Skeletal muscle tissue (tissue), 4 donors: Measurements from ENCODE around the gene KRTAP10-1. TPM values are rescaled to one million over a fixed set of nuclear protein-coding genes. Genes with fewer than 3 reads are reported as not detected.

ENCODE experiments used
- H3K27ac ChIP-seq: one replicate; pipeline ENCODE4 v1.7.0; 2013; ENCODE audit warnings: mild to moderate bottlenecking, low read depth, low read length, inconsistent platforms
- H3K27me3 ChIP-seq, 3 donors: one replicate each; pipeline ENCODE4 v1.7.0; 2013; ENCODE audit warnings: low read length in 3 of 3; ENCODE audit not compliant: control insufficient read depth in 3 of 3, insufficient read depth in 3 of 3
- H3K36me3 ChIP-seq, 3 donors: one replicate each; pipeline ENCODE4 v1.7.0; 2013; ENCODE audit warnings: low read length in 3 of 3; ENCODE audit not compliant: control insufficient read depth in 3 of 3, insufficient read depth in 3 of 3
- H3K4me1 ChIP-seq, 3 donors: one replicate each; pipeline ENCODE4 v1.7.0; 2013; ENCODE audit warnings: low read length in 3 of 3, mild to moderate bottlenecking in 3 of 3; ENCODE audit not compliant: control insufficient read depth in 3 of 3, insufficient read depth in 3 of 3
- H3K4me3 ChIP-seq, 3 donors: one replicate each; pipeline ENCODE4 v1.7.0; 2013; ENCODE audit warnings: low read length in 3 of 3
- H3K9ac ChIP-seq, 3 donors: one replicate each; pipeline ENCODE4 v1.7.0; 2013; ENCODE audit warnings: low read length in 3 of 3, mild to moderate bottlenecking in 3 of 3, moderate library complexity in 2 of 3, low read depth in 1 of 3
- H3K9me3 ChIP-seq, 3 donors: one replicate each; pipeline ENCODE4 v1.7.0; 2013; ENCODE audit warnings: low read length in 3 of 3; ENCODE audit not compliant: control insufficient read depth in 3 of 3
- total RNA-seq: library from RNA; depleted of rRNA; stranded (reverse); fragments of >200 nt; gene quantifications from one replicate; pipeline ENCODE4 v1.2.3, GENCODE V29; 2014
- donor health status: Osteomylitis.

Gene KRTAP10-1
- total RNA-seq, 1 donor from 2014 or later: not detected

DNA sequence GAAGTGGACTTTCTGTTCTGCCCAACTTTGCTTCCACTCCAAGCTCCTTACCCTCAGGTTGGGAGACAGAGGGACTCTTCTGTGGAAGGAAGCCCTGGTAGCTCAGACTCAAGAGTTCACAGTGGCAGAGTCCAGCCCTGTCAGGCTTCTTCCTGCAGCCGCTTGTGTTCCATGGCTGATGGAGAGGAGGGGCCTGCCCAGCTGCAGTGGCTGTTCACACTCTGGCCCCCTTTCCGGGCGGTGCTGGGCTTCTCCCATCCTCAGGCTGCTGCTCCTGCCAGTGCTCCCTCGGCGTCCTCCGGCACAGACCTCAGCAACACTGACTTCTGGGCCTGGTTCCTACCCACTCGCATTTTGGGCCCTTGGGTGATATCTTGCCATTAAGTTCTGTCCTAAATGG, 4.0 kb downstream of the KRTAP10-1 start:
- Histone ChIP-seq H3K36me3 (no peaks in the 10 kb centered on the region), H3K9me3 (no peaks in the 10 kb centered on the region), H3K9ac (no peak overlapping the region), H3K4me1 (no peaks in the 10 kb centered on the region), H3K27me3 (peaks cover 29 to 51% (median 49%) of the 10 kb centered on the region in 3 donors), H3K4me3 (no peak overlapping the region), H3K27ac (no peak overlapping the region)

DNA sequence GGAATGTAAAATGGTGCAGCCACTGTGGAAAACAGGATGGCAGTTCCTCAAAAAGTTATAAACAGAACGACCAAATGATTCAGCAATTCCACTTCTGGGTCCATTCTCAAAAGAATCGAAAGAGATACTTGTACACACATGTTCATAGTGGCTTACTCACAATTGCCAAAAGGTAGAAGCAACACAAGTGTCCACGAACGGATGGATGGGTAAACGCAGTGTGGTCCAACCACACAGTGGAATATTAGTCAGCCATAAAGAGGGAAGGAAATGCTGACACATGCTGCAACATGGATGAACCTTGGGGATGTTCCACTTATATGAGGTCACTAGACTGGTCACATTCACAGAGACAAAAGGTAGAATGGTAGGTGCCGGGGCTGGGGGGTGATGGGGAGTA, 5.3 kb downstream of the KRTAP10-1 start:
- H3K36me3 ChIP-seq: no peaks in the 10 kb centered on the region
- no peak overlapping the region for H3K4me3 ChIP-seq
- H3K9ac ChIP-seq: no peak overlapping the region
- H3K27ac ChIP-seq: no peak overlapping the region
- H3K4me1 ChIP-seq: no peaks in the 10 kb centered on the region
- H3K27me3 ChIP-seq: peaks cover 31 to 52% (median 47%) of the 10 kb centered on the region in 3 donors
- H3K9me3 ChIP-seq: no peaks in the 10 kb centered on the region

GRCh38 chr21:44533891-44534627, 5.9 kb downstream of the KRTAP10-1 start:
- no peaks in the 10 kb centered on the region for H3K36me3 ChIP-seq
- no peak overlapping the region for H3K4me3 ChIP-seq
- H3K9me3 ChIP-seq: no peaks in the 10 kb centered on the region
- H3K4me1 ChIP-seq: no peaks in the 10 kb centered on the region
- peaks cover 31 to 46% (median 41%) of the 10 kb centered on the region in 3 donors for H3K27me3 ChIP-seq
- H3K27ac ChIP-seq: no peak overlapping the region
- no peak overlapping the region for H3K9ac ChIP-seq

DNA sequence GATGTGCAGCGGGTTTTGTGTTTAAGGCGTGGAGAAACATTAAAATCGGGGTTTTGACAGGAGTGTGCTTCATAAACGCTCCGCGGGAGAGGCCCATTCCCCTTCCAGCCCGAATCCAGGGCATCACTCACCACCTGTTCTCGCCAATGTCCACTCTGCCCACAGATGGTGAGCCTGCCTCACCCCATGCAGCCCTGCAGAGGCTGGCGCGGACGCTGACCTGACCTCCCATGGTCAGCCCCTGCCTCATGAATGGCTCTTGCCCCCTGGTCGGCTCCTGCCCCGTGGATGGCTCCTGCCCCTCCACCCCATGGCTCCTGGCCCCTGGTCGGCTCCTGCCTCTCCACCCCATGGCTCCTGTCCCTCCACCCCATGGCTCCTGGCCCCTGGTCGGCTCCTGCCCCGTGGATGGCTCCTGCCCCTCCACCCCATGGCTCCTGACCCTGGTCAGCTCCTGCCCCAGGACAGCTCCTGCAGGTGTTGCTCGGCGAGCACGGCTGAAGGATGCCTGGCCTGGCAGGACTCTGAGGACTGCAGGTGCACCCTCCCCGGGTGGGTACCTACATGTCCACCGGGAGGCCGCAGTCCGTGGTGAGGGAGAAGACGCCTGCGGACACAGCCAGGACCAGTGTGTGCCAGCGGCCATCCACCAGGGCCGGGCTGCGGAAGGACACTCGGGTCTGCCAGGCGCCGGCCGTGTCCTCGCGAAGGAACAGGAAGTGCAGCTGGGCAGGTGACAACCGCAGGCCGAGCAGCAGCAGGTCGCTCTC, 6.7 kb downstream of the KRTAP10-1 start:
- Histone ChIP-seq H3K9me3 (no peaks in the 10 kb centered on the region), H3K9ac (no peak overlapping the region), H3K4me1 (no peaks in the 10 kb centered on the region), H3K4me3 (no peak overlapping the region), H3K27me3 (peaks cover 27 to 46% (median 42%) of the 10 kb centered on the region in 3 donors), H3K27ac (no peak overlapping the region), H3K36me3 (no peaks in the 10 kb centered on the region)

DNA sequence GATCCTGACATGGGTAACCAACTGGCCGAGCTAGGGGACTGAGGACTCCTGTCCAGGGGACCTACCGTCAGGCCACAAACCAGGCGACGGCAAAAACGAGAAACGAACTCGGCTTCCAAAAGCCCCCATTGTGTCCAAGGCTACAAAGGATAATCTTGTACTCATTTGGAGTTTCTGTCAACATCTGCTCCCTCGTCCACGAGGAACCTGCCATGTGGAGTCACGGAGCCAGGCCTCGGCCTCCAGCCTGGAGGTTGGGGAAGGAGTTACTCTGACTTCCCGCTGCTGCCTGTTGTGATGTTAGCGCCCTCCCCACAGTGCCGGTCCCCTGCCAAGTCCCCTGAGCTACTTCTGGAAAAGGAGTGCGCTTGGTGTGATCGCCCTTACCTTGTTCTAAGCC, 7.3 kb downstream of the KRTAP10-1 start:
- H3K36me3 ChIP-seq: no peaks in the 10 kb centered on the region
- H3K4me3 ChIP-seq: no peak overlapping the region
- no peaks in the 10 kb centered on the region for H3K4me1 ChIP-seq
- H3K27ac ChIP-seq: no peak overlapping the region
- no peaks in the 10 kb centered on the region for H3K9me3 ChIP-seq
- H3K27me3 ChIP-seq: peaks cover 30 to 51% (median 41%) of the 10 kb centered on the region in 3 donors
- no peak overlapping the region for H3K9ac ChIP-seq

- Histone ChIP-seq H3K27me3 (peaks cover 30 to 52% (median 44%) of the 10 kb centered on the region in 3 donors), H3K9me3 (no peaks in the 10 kb centered on the region), H3K9ac (no peak overlapping the region), H3K36me3 (no peaks in the 10 kb centered on the region), H3K4me3 (no peak overlapping the region), H3K4me1 (no peaks in the 10 kb centered on the region), H3K27ac (no peak overlapping the region)
Observed at GRCh38 chr21:44531606-44532564, 8.1 kb downstream of the KRTAP10-1 start.

DNA sequence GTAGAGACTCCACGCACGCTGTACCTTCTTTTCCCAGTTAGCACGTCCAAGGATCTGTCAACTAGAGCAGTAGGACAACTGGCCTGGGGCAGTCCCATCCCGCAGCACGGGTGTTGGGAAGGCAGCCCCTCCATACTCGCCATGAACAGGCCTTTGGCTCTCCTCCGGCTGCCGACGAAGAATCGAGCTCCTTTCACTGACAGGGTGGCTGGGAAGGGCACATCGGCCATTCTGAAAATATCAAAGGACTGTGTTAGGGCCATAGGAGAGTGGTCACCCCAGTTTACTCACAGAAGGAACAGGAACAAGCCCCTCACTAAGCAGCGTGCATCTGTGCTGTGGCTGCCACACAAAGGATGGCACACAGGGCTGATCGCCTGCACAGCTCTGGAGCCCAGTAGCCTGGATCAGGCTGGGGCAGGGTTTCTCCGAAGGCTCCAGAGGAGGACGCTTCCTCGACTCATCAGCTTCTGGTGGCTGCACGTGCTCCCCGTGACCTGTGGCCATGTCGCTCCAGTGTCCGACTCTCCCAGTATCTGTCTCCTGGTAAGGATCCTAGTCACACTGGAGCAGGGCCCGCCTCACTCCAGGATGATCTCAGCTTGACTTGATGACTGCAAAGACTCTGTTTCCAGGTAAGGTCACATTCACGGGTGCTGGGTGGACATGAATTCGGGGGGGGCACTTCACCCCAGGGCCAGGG, 8.9 kb downstream of the KRTAP10-1 start:
- Histone ChIP-seq H3K27me3 (peaks cover 30 to 55% (median 44%) of the 10 kb centered on the region in 3 donors), H3K9me3 (no peaks in the 10 kb centered on the region)

GRCh38 chr21:44530221-44530902, 9.6 kb downstream of the KRTAP10-1 start:
- no peaks in the 10 kb centered on the region for H3K9me3 ChIP-seq
- H3K27ac ChIP-seq: no peak overlapping the region
- H3K9ac ChIP-seq: no peak overlapping the region
- peaks cover 30 to 55% (median 44%) of the 10 kb centered on the region in 3 donors for H3K27me3 ChIP-seq
- no peaks in the 10 kb centered on the region for H3K4me1 ChIP-seq
- no peaks in the 10 kb centered on the region for H3K36me3 ChIP-seq
- no peak overlapping the region for H3K4me3 ChIP-seq

More for the DNA sequence above, 8.9 kb downstream of the KRTAP10-1 start:
- Histone ChIP-seq H3K9ac (no peak overlapping the region), H3K4me3 (no peak overlapping the region), H3K27ac (no peak overlapping the region), H3K36me3 (no peaks in the 10 kb centered on the region), H3K4me1 (no peaks in the 10 kb centered on the region)
